ENCODE data around the gene CLIC5.

CLIC5 gene

DNA sequence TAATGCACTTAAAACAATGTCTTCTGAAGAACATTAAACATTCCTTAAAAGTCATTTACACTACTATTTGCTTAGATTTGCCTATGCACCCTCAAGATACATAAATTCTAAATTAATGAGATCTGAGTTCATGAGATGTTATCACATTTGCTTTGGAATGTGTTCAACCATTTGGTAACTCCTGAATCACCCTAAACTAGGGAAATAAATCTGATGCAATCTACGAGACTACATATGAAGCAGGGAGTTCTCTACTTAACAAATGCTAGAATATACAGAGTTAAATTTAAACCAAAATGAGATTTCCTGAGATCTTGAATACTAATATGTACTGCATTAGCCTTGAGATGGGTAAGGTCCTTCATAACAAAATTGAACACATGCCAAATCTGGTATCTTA, 170.1 kb downstream of the CLIC5 start:
- FAIRE-seq (no peak), DNase-seq (ENCODE audit: low spot score) (no peak)

DNA sequence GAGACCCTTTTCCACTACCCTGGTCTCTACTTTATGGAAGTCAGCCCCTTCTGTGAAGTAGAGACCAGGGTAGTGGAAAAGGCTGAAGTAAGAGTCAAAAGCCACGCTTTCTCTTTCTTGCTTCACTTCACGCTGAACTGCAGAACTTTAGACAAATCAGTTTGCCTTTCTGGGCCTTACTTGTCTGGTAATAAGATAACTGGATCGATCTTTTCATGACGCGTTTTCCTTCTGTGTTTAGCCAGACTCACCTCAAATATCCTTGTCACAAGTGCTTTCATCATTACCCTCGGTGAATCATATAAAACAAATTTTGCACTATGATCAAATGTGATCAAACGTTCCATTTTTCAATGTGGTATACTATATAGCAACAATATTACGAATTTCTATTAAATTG, 170.7 kb downstream of the CLIC5 start:
- FAIRE-seq: no peak

GRCh38 chr6:45843848-45844521, 171.7 kb downstream of the CLIC5 start:
- FAIRE-seq: no peak

More for the DNA sequence above, 170.7 kb downstream of the CLIC5 start:
- no peak for DNase-seq (ENCODE audit: low spot score)

GRCh38 chr6:45841062-45841461, 174.6 kb downstream of the CLIC5 start:
- FAIRE-seq: no peak
- no peak for DNase-seq (ENCODE audit: low spot score)

More at GRCh38 chr6:45843848-45844521, 171.7 kb downstream of the CLIC5 start:
- DNase-seq (ENCODE audit: low spot score): no peak

- FAIRE-seq (no peak), DNase-seq (ENCODE audit: low spot score) (no peak)
These were observed 176.7 kb downstream of the CLIC5 start for GRCh38 chr6:45838996-45839395.

- no peak for DNase-seq (ENCODE audit: low spot score)
- FAIRE-seq: no peak
These were observed 177.2 kb downstream of the CLIC5 start for GRCh38 chr6:45838451-45838850.

- FAIRE-seq (no peak), DNase-seq (ENCODE audit: low spot score) (no peak)
These were observed 178.0 kb downstream of the CLIC5 start for GRCh38 chr6:45837541-45838200.

DNA sequence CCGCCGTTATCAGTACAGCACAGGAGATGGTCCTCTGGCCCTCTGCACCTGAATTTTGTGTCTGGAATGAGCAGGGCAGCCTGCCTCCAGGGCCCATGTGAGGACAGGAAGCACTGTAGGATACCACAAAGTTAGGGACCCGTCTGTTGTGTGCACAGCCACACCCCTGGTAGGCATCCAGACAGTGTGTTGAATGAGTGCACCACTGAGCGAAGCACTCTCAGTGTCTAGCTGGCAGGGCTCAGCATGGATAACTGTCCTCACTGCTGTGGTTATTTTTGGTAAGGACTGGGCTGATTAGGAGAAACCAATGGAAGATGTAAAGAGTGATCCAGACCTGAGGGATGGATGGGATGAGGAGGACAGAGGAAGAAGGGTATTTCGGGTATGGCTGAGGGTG, 178.7 kb downstream of the CLIC5 start:
- FAIRE-seq: no peak
- DNase-seq (ENCODE audit: low spot score): no peak

- FAIRE-seq (no peak), DNase-seq (ENCODE audit: low spot score) (no peak)
These were observed 179.2 kb downstream of the CLIC5 start for GRCh38 chr6:45836438-45836824.

DNA sequence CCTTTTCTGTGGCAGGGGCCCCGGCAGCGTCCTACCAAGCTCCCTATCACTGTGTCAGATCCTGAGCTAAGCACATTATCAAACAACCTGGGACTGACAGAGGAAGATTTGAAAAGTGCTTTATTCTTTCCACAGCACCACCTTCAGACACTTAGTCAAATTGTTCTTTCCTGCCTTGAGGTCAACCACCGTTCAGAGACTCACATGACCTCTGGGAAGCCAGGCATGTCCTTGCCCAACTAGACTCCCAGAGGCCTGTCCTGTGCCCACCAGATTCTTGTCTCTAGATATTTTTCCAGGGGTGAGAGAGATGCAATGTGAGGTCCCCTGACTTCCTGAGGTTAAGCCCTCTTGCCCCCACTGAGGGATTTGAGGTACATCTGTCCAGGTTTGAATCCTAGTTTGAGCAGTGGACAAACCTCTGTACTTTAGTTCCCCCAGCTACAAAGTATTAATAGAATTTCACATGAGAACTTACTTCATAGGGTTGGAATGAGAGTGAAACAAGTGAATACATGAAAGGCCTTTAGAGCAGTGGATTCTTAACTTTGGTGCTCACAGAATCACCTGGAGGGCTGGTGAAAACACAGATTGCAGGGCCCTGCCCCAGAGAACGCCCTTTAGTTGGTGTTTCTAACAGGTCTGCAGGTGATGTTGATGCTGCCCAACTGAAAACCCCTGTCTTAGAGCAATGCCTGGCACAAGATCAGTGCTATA, 179.8 kb downstream of the CLIC5 start:
- no peak for FAIRE-seq
- no peak for DNase-seq (ENCODE audit: low spot score)

- FAIRE-seq (no peak), DNase-seq (ENCODE audit: low spot score) (no peak)
These were observed 183.6 kb downstream of the CLIC5 start for GRCh38 chr6:45832063-45832462.

All from urothelium cell line (cell line).